ENCODE measurements around the gene RAB8B. TPM values are rescaled to one million over a fixed set of nuclear protein-coding genes. Genes with fewer than 3 reads are reported as not detected.
A peak's percentile ranks its signal among the peaks of the same experiment; 100 is the strongest.

RAB8B gene
- total RNA-seq, 3 donors from 2014 or later = 31.3 to 46.2 (median 36.7) TPM

- Histone ChIP-seq H3K4me1 (peaks cover 0 to 10% of the 10 kb centered on the region in 2 donors), H3K9me3 (no peaks in the 10 kb centered on the region), H3K27ac (no peak overlapping the region), H3K36me3 (no peaks in the 10 kb centered on the region), H3K27me3 (no peaks in the 10 kb centered on the region), H3K4me3 (no peak overlapping the region)
- intact Hi-C loops (cut with DNase I; ENCODE audit: low total_unique reads) = no loop called here
- DNase-seq (ENCODE audit: low spot score in 2 of 2) = no peak
- TF ChIP-seq POLR2AphosphoS5 (IDR thresholded peaks at IDR 0.05) = no peak
- TF ChIP-seq POLR2A (IDR thresholded peaks at IDR 0.05) = no peak
- TF ChIP-seq, protein P1, sequence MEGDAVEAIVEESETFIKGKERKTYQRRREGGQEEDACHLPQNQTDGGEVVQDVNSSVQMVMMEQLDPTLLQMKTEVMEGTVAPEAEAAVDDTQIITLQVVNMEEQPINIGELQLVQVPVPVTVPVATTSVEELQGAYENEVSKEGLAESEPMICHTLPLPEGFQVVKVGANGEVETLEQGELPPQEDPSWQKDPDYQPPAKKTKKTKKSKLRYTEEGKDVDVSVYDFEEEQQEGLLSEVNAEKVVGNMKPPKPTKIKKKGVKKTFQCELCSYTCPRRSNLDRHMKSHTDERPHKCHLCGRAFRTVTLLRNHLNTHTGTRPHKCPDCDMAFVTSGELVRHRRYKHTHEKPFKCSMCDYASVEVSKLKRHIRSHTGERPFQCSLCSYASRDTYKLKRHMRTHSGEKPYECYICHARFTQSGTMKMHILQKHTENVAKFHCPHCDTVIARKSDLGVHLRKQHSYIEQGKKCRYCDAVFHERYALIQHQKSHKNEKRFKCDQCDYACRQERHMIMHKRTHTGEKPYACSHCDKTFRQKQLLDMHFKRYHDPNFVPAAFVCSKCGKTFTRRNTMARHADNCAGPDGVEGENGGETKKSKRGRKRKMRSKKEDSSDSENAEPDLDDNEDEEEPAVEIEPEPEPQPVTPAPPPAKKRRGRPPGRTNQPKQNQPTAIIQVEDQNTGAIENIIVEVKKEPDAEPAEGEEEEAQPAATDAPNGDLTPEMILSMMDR (IDR thresholded peaks at IDR 0.05) = no peak
Observed at GRCh38 chr15:63231706-63232105, 42.3 kb downstream of the RAB8B start.

GRCh38 chr15:63232405-63232804 lies 43.0 kb downstream of the RAB8B start:
- Histone ChIP-seq H3K27ac (no peak overlapping the region), H3K9me3 (no peaks in the 10 kb centered on the region), H3K27me3 (no peaks in the 10 kb centered on the region), H3K36me3 (no peaks in the 10 kb centered on the region), H3K4me3 (no peak overlapping the region), H3K4me1 (peaks cover 0 to 10% of the 10 kb centered on the region in 2 donors)
- TF ChIP-seq, protein P1 (IDR thresholded peaks at IDR 0.05) = no peak
- no peak for TF ChIP-seq POLR2AphosphoS5 (IDR thresholded peaks at IDR 0.05)
- no peak for DNase-seq (ENCODE audit: low spot score in 2 of 2)
- intact Hi-C loops (cut with DNase I; ENCODE audit: low total_unique reads) = no loop called here

DNA sequence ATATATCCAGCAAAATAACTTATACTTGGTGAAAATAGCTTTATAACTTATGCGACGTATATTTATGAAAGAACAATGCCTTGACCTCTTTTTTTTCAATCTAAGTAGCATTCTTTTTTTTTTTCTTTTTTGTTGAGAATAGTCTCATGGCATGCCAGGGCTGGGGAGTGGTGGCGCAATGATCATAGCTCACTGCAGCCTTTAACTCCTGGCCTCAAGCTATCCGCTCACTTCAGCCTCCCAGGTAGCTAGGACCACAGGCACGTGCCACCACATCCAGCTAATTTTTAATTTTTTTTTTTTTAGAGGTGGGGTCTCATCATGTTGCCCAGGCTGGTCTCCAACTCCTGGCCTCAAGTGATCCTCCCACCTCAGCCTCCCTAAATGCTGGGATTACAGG lies 43.5 kb downstream of the RAB8B start:
- H3K27me3 ChIP-seq = no peaks in the 10 kb centered on the region
- H3K9me3 ChIP-seq = no peaks in the 10 kb centered on the region
- no peak for TF ChIP-seq POLR2A (IDR thresholded peaks at IDR 0.05)
- TF ChIP-seq, protein P1 (IDR thresholded peaks at IDR 0.05) = no peak
- no peak for TF ChIP-seq POLR2AphosphoS5 (IDR thresholded peaks at IDR 0.05)
- no peak overlapping the region for H3K4me3 ChIP-seq
- no peak overlapping the region for H3K27ac ChIP-seq
- DNase-seq (ENCODE audit: low spot score in 2 of 2) = no peak
- H3K4me1 ChIP-seq = peaks cover 0 to 10% of the 10 kb centered on the region in 2 donors
- H3K36me3 ChIP-seq = no peaks in the 10 kb centered on the region
- intact Hi-C loops (cut with DNase I; ENCODE audit: low total_unique reads) = no loop called here

GRCh38 chr15:63233667-63234423 lies 44.4 kb downstream of the RAB8B start:
- intact Hi-C loops (cut with DNase I; ENCODE audit: low total_unique reads) = no loop called here

GRCh38 chr15:63234451-63234870 lies 45.1 kb downstream of the RAB8B start:
- Histone ChIP-seq H3K4me3 (peak overlapping the region in 2 of 3 donors; percentile 12 to 13), H3K27me3 (no peaks in the 10 kb centered on the region), H3K27ac (peak overlapping the region; percentile 82 to 85), H3K36me3 (no peaks in the 10 kb centered on the region), H3K9me3 (no peaks in the 10 kb centered on the region), H3K4me1 (peaks cover 0 to 17% of the 10 kb centered on the region in 2 donors)
- DNase-seq (ENCODE audit: low spot score in 2 of 2) = peak in 1 of 2 donors; percentile 44
- TF ChIP-seq POLR2AphosphoS5 (IDR thresholded peaks at IDR 0.05) (no peak), POLR2A (IDR thresholded peaks at IDR 0.05) (no peak)
- TF ChIP-seq, protein P1 (IDR thresholded peaks at IDR 0.05) = no peak
- intact Hi-C loops (cut with DNase I; ENCODE audit: low total_unique reads) = no loop called here

More at GRCh38 chr15:63233667-63234423, 44.4 kb downstream of the RAB8B start:
- peak overlapping the region; percentile 82 to 85 for H3K27ac ChIP-seq
- H3K36me3 ChIP-seq = no peaks in the 10 kb centered on the region
- H3K9me3 ChIP-seq = no peaks in the 10 kb centered on the region
- TF ChIP-seq POLR2AphosphoS5 (IDR thresholded peaks at IDR 0.05) (no peak), POLR2A (IDR thresholded peaks at IDR 0.05) (no peak)
- TF ChIP-seq, protein P1 (IDR thresholded peaks at IDR 0.05) = no peak
- H3K4me1 ChIP-seq = peaks cover 0 to 14% of the 10 kb centered on the region in 2 donors
- no peaks in the 10 kb centered on the region for H3K27me3 ChIP-seq
- no peak for DNase-seq (ENCODE audit: low spot score in 2 of 2)
- H3K4me3 ChIP-seq = peak overlapping the region in 1 of 3 donors; percentile 12

Data from breast epithelium (tissue), 4 donors.